Rectal smooth muscle tissue (tissue), 1 donor: ENCODE data around the gene DEPDC4.
"Not testable (repeated sequence)": the region's sequence is repeated elsewhere in the genome, so short reads cannot be mapped to it uniquely, and the experiment has no call there.

Experiments
- H3K27ac ChIP-seq: one replicate; pipeline ENCODE4 v1.7.0; 2013; ENCODE audit warnings: low read depth, low read length, inconsistent platforms
- H3K27me3 ChIP-seq: one replicate; pipeline ENCODE4 v1.7.0; 2013; ENCODE audit warnings: low read length; ENCODE audit not compliant: control insufficient read depth, insufficient read depth
- H3K36me3 ChIP-seq: one replicate; pipeline ENCODE4 v1.7.0; 2013; ENCODE audit warnings: low read length; ENCODE audit not compliant: control insufficient read depth, insufficient read depth
- H3K4me1 ChIP-seq: one replicate; pipeline ENCODE4 v1.7.0; 2013; ENCODE audit warnings: low read length; ENCODE audit not compliant: control insufficient read depth, insufficient read depth
- H3K4me3 ChIP-seq: one replicate; pipeline ENCODE4 v1.7.0; 2013; ENCODE audit warnings: low read length
- H3K9ac ChIP-seq: one replicate; pipeline ENCODE4 v1.7.0; 2013; ENCODE audit warnings: low read length

DEPDC4 gene

GRCh38 chr12:100279607-100280244, 12.8 kb upstream of the DEPDC4 start:
- no peaks in the 10 kb centered on the region for H3K27me3 ChIP-seq
- no peak overlapping the region for H3K4me3 ChIP-seq
- H3K4me1 ChIP-seq, result no peaks in the 10 kb centered on the region
- H3K9ac ChIP-seq, result no peak overlapping the region
- H3K36me3 ChIP-seq, result peaks cover 2% of the 10 kb centered on the region
- no peak overlapping the region for H3K27ac ChIP-seq

GRCh38 chr12:100279159-100279558, 12.3 kb upstream of the DEPDC4 start:
- Histone ChIP-seq H3K4me1 (no peaks in the 10 kb centered on the region), H3K36me3 (peaks cover 2% of the 10 kb centered on the region), H3K27ac (no peak overlapping the region), H3K4me3 (no peak overlapping the region), H3K9ac (no peak overlapping the region), H3K27me3 (no peaks in the 10 kb centered on the region)

- H3K9ac ChIP-seq, result no peak overlapping the region
- no peaks in the 10 kb centered on the region for H3K4me1 ChIP-seq
Observed at GRCh38 chr12:100274291-100274690, 7.4 kb upstream of the DEPDC4 start.

GRCh38 chr12:100273782-100274181, 6.9 kb upstream of the DEPDC4 start:
- Histone ChIP-seq H3K36me3 (no peaks in the 10 kb centered on the region), H3K27me3 (no peaks in the 10 kb centered on the region), H3K4me1 (peaks cover 4% of the 10 kb centered on the region), H3K9ac (no peak overlapping the region), H3K27ac (no peak overlapping the region), H3K4me3 (no peak overlapping the region)

More at GRCh38 chr12:100274291-100274690, 7.4 kb upstream of the DEPDC4 start:
- Histone ChIP-seq H3K36me3 (no peaks in the 10 kb centered on the region), H3K4me3 (no peak overlapping the region), H3K27me3 (no peaks in the 10 kb centered on the region), H3K27ac (no peak overlapping the region)

- Histone ChIP-seq H3K9ac (no peak overlapping the region), H3K4me3 (peak overlapping the region; percentile 51), H3K27ac (no peak overlapping the region)
Observed at GRCh38 chr12:100268835-100269564, 2.1 kb upstream of the DEPDC4 start.

GRCh38 chr12:100267603-100268281, 863 bp upstream of the DEPDC4 start:
- Histone ChIP-seq H3K4me1 (peaks cover 14% of the 10 kb centered on the region), H3K36me3 (no peaks in the 10 kb centered on the region), H3K4me3 (peak overlapping the region; percentile 75), H3K9ac (peak overlapping the region; percentile 96), H3K27me3 (no peaks in the 10 kb centered on the region), H3K27ac (peak overlapping the region; percentile 93)

More at GRCh38 chr12:100268835-100269564, 2.1 kb upstream of the DEPDC4 start:
- Histone ChIP-seq H3K27me3 (no peaks in the 10 kb centered on the region), H3K4me1 (peaks cover 14% of the 10 kb centered on the region), H3K36me3 (no peaks in the 10 kb centered on the region)

GRCh38 chr12:100266585-100266834, 369 bp downstream of the DEPDC4 start:
- no peaks in the 10 kb centered on the region for H3K36me3 ChIP-seq
- peaks cover 14% of the 10 kb centered on the region for H3K4me1 ChIP-seq
- peak overlapping the region; percentile 81 for H3K4me3 ChIP-seq
- H3K27me3 ChIP-seq, result no peaks in the 10 kb centered on the region
- peak overlapping the region; percentile 22 for H3K9ac ChIP-seq
- H3K27ac ChIP-seq, result peak overlapping the region; percentile 93

- H3K36me3 ChIP-seq, result no peaks in the 10 kb centered on the region
- H3K27ac ChIP-seq, result peak overlapping the region; percentile 93
- peaks cover 14% of the 10 kb centered on the region for H3K4me1 ChIP-seq
- no peak overlapping the region for H3K9ac ChIP-seq
- peak overlapping the region; percentile 81 for H3K4me3 ChIP-seq
- no peaks in the 10 kb centered on the region for H3K27me3 ChIP-seq
Observed at GRCh38 chr12:100265732-100266584, 921 bp downstream of the DEPDC4 start.

GRCh38 chr12:100265107-100265506, 1.8 kb downstream of the DEPDC4 start:
- not testable (repeated sequence) for H3K9ac ChIP-seq

GRCh38 chr12:100263131-100263530, 3.7 kb downstream of the DEPDC4 start:
- peaks cover 3% of the 10 kb centered on the region for H3K4me1 ChIP-seq

More at GRCh38 chr12:100265107-100265506, 1.8 kb downstream of the DEPDC4 start:
- H3K4me3 ChIP-seq, H3K36me3 ChIP-seq, H3K27ac ChIP-seq, H3K27me3 ChIP-seq: not testable (repeated sequence)
- H3K4me1 ChIP-seq, result peaks cover 14% of the 10 kb centered on the region

GRCh38 chr12:100258127-100258526, 8.8 kb downstream of the DEPDC4 start:
- Histone ChIP-seq H3K27ac (no peak overlapping the region), H3K27me3 (no peaks in the 10 kb centered on the region), H3K36me3 (no peaks in the 10 kb centered on the region), H3K4me1 (no peaks in the 10 kb centered on the region), H3K9ac (no peak overlapping the region), H3K4me3 (no peak overlapping the region)

More at GRCh38 chr12:100263131-100263530, 3.7 kb downstream of the DEPDC4 start:
- Histone ChIP-seq H3K27ac (no peak overlapping the region), H3K4me3 (no peak overlapping the region), H3K9ac (no peak overlapping the region), H3K27me3 (no peaks in the 10 kb centered on the region), H3K36me3 (no peaks in the 10 kb centered on the region)

GRCh38 chr12:100254876-100255275, 12.0 kb downstream of the DEPDC4 start:
- H3K9ac ChIP-seq, result no peak overlapping the region
- no peaks in the 10 kb centered on the region for H3K4me1 ChIP-seq
- H3K36me3 ChIP-seq, result no peaks in the 10 kb centered on the region
- H3K27me3 ChIP-seq, result no peaks in the 10 kb centered on the region
- H3K4me3 ChIP-seq, result no peak overlapping the region
- H3K27ac ChIP-seq, result no peak overlapping the region
